Ishikawa (cell line): ENCODE data around the gene WDR5.

Experiments
- FOXM1 ChIP-seq: IDR thresholded peaks from 2 replicates; pipeline ENCODE4 v1.6.1; 2012; ENCODE audit warnings: low read depth, borderline replicate concordance
- TCF12 ChIP-seq: IDR thresholded peaks from 2 replicates; pipeline ENCODE4 v1.6.1; 2012; ENCODE audit warnings: low read depth
- YY1 ChIP-seq: IDR thresholded peaks from 2 replicates; pipeline ENCODE4 v1.6.1; 2012; ENCODE audit warnings: low read depth
- ZBTB7A ChIP-seq: IDR thresholded peaks from 2 replicates; pipeline ENCODE4 v1.6.1; 2012; ENCODE audit warnings: low read depth
- TF ChIP-seq, protein P1 (sequence below): IDR thresholded peaks from 2 replicates; pipeline ENCODE4 v1.6.1; 2012

DNA sequence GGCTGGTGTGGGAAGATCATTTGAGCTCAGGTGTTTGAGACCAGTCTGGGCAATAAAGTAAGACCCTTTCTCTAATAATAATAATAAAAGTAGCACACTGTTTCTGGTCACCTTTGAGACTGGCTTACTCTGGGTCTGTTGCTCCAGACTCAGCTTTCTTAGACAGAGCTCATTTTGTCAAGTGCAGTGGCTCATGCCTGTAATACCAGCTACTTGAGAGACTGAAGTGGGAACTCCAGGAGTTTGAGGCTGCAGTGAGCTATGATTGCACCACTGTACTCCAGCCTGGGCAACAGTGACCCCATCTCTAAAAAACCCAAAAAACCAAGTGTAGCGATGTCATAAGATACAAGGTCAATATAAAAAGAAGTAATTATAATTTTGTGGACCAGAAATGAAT is 64.8 kb downstream of the WDR5 start:
- TF ChIP-seq YY1 (no peak), ZBTB7A (no peak), TCF12 (no peak), FOXM1 (no peak)
- TF ChIP-seq, protein P1, sequence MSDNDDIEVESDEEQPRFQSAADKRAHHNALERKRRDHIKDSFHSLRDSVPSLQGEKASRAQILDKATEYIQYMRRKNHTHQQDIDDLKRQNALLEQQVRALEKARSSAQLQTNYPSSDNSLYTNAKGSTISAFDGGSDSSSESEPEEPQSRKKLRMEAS: no peak
